ENCODE data around the gene DHTKD1. TPM values are rescaled to one million over a fixed set of nuclear protein-coding genes. Genes with fewer than 3 reads are reported as not detected.

DHTKD1 gene
- total RNA-seq, 1 experiment from 2014 or later = 15.8 TPM

- Histone ChIP-seq H3K4me3 (ENCODE audit: low read depth in 2 of 2, low read length in 2 of 2) (no peak overlapping the region), H3K9me3 (ENCODE audit: control insufficient read depth, insufficient read depth, low read depth, low read length) (no peaks in the 10 kb centered on the region), H3K4me1 (ENCODE audit: control insufficient read depth, insufficient read depth, low read length) (no peaks in the 10 kb centered on the region), H3K27me3 (ENCODE audit: control insufficient read depth, insufficient read depth, low read length) (no peaks in the 10 kb centered on the region), H3K27ac (ENCODE audit: low read length) (no peak overlapping the region), H3K36me3 (ENCODE audit: control insufficient read depth, insufficient read depth, low read length) (peaks cover 5% of the 10 kb centered on the region; the same call in 1 of the 2 replicates)
- POLR2A ChIA-PET = no interaction called here
- no peak for DNase-seq (ENCODE audit: low read depth, low spot score)
- BruUV-seq (replicated peaks) = no TSS peak
- in situ Hi-C loops (cut with HindIII; ENCODE audit: low pct_unique_long_range_greater_than_20kb, low sequenced_read_pairs) = no loop called here
- ATAC-seq = no peak
- TF ChIP-seq, protein P1, sequence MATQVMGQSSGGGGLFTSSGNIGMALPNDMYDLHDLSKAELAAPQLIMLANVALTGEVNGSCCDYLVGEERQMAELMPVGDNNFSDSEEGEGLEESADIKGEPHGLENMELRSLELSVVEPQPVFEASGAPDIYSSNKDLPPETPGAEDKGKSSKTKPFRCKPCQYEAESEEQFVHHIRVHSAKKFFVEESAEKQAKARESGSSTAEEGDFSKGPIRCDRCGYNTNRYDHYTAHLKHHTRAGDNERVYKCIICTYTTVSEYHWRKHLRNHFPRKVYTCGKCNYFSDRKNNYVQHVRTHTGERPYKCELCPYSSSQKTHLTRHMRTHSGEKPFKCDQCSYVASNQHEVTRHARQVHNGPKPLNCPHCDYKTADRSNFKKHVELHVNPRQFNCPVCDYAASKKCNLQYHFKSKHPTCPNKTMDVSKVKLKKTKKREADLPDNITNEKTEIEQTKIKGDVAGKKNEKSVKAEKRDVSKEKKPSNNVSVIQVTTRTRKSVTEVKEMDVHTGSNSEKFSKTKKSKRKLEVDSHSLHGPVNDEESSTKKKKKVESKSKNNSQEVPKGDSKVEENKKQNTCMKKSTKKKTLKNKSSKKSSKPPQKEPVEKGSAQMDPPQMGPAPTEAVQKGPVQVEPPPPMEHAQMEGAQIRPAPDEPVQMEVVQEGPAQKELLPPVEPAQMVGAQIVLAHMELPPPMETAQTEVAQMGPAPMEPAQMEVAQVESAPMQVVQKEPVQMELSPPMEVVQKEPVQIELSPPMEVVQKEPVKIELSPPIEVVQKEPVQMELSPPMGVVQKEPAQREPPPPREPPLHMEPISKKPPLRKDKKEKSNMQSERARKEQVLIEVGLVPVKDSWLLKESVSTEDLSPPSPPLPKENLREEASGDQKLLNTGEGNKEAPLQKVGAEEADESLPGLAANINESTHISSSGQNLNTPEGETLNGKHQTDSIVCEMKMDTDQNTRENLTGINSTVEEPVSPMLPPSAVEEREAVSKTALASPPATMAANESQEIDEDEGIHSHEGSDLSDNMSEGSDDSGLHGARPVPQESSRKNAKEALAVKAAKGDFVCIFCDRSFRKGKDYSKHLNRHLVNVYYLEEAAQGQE (IDR thresholded peaks at IDR 0.05; ENCODE audit: insufficient read depth in 1 of 2, low read depth in 2 of 2, low read length in 1 of 2) = no peak
- intact Hi-C loops (cut with micrococcal nuclease; ENCODE audit: unreplicated experiment) = no loop called here
- CTCF ChIA-PET = no interaction called here
Measured at GRCh38 chr10:12158111-12158510, 89.4 kb downstream of the DHTKD1 start.

DNA sequence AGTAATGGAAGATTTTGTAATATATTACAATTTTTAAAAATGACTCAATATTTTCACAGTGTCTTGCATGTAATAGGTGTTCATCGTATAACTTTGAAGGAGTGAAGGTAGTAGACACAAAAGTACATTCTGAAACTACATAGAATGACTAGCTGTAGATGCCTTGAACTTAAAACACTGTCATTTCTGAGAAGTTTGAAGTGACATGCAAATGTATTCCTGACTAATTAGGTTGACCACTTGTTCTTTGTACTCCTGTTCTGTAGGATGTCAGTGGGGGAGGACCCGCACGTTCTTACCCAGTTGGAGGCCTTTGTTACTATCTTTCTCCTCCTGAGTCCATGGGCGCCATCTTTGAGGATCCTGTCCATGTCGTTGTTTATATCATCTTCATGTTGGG lies 91.9 kb downstream of the DHTKD1 start:
- ATAC-seq = no peak
- no peaks in the 10 kb centered on the region for H3K27me3 ChIP-seq (ENCODE audit: control insufficient read depth, insufficient read depth, low read length)
- BruUV-seq (replicated peaks) = no TSS peak
- H3K4me1 ChIP-seq (ENCODE audit: control insufficient read depth, insufficient read depth, low read length) = no peaks in the 10 kb centered on the region
- no peak for DNase-seq (ENCODE audit: low read depth, low spot score)
- POLR2A ChIA-PET = no interaction called here
- no peaks in the 10 kb centered on the region for H3K9me3 ChIP-seq (ENCODE audit: control insufficient read depth, insufficient read depth, low read depth, low read length)
- no peak overlapping the region for H3K4me3 ChIP-seq (ENCODE audit: low read depth in 2 of 2, low read length in 2 of 2)
- peaks cover 11% of the 10 kb centered on the region; the same call in 1 of the 2 replicates for H3K36me3 ChIP-seq (ENCODE audit: control insufficient read depth, insufficient read depth, low read length)
- in situ Hi-C loops (cut with HindIII; ENCODE audit: low pct_unique_long_range_greater_than_20kb, low sequenced_read_pairs) (no loop called here), intact Hi-C loops (cut with micrococcal nuclease; ENCODE audit: unreplicated experiment) (no loop called here)
- no peak overlapping the region for H3K27ac ChIP-seq (ENCODE audit: low read length)
- CTCF ChIA-PET = no interaction called here
- TF ChIP-seq, protein P1 (IDR thresholded peaks at IDR 0.05; ENCODE audit: insufficient read depth in 1 of 2, low read depth in 2 of 2, low read length in 1 of 2) = no peak

DNA sequence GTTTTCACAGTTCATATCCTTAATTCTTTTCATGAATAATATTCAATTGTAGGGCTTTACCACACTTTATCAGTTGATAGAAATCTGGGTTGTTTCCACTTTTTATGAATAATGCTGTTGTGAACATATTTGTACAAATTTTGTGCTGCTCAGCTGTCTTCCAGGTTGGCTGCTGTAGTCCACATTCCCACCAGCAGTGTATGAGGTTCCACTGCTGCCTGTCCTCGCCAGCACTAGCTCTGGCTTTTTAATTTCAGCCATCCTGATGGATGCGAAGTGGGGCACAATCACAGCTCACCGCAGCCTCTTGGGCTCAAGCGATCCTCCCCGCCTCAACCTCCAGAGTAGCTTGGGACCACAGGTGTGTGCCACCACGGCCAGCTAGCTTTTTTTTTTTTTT lies 94.2 kb downstream of the DHTKD1 start:
- H3K27ac ChIP-seq (ENCODE audit: low read length) = no peak overlapping the region
- in situ Hi-C loops (cut with HindIII; ENCODE audit: low pct_unique_long_range_greater_than_20kb, low sequenced_read_pairs) (no loop called here), intact Hi-C loops (cut with micrococcal nuclease; ENCODE audit: unreplicated experiment) (no loop called here)
- H3K4me3 ChIP-seq (ENCODE audit: low read depth in 2 of 2, low read length in 2 of 2) = no peak overlapping the region
- ATAC-seq = no peak
- DNase-seq (ENCODE audit: low read depth, low spot score) = no peak
- no peaks in the 10 kb centered on the region for H3K27me3 ChIP-seq (ENCODE audit: control insufficient read depth, insufficient read depth, low read length)
- BruUV-seq (replicated peaks) = TSS peak; percentile 36
- POLR2A ChIA-PET = no interaction called here
- H3K9me3 ChIP-seq (ENCODE audit: control insufficient read depth, insufficient read depth, low read depth, low read length) = no peaks in the 10 kb centered on the region
- H3K4me1 ChIP-seq (ENCODE audit: control insufficient read depth, insufficient read depth, low read length) = no peaks in the 10 kb centered on the region
- TF ChIP-seq, protein P1 (IDR thresholded peaks at IDR 0.05; ENCODE audit: insufficient read depth in 1 of 2, low read depth in 2 of 2, low read length in 1 of 2) = no peak
- TF ChIP-seq, protein P2, sequence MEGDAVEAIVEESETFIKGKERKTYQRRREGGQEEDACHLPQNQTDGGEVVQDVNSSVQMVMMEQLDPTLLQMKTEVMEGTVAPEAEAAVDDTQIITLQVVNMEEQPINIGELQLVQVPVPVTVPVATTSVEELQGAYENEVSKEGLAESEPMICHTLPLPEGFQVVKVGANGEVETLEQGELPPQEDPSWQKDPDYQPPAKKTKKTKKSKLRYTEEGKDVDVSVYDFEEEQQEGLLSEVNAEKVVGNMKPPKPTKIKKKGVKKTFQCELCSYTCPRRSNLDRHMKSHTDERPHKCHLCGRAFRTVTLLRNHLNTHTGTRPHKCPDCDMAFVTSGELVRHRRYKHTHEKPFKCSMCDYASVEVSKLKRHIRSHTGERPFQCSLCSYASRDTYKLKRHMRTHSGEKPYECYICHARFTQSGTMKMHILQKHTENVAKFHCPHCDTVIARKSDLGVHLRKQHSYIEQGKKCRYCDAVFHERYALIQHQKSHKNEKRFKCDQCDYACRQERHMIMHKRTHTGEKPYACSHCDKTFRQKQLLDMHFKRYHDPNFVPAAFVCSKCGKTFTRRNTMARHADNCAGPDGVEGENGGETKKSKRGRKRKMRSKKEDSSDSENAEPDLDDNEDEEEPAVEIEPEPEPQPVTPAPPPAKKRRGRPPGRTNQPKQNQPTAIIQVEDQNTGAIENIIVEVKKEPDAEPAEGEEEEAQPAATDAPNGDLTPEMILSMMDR (IDR thresholded peaks at IDR 0.05) = no peak
- TF ChIP-seq TCF7L2 (IDR thresholded peaks at IDR 0.05; ENCODE audit: low read depth, low read length) (no peak), POLR2AphosphoS5 (IDR thresholded peaks at IDR 0.05; ENCODE audit: low read depth, low read length) (no peak), SIN3A (IDR thresholded peaks at IDR 0.05; ENCODE audit: borderline replicate concordance, insufficient read depth, low read depth, low read length) (no peak)
- peaks cover 15% of the 10 kb centered on the region for H3K36me3 ChIP-seq (ENCODE audit: control insufficient read depth, insufficient read depth, low read length)
- CTCF ChIA-PET = no interaction called here

Data from Panc1 (cell line).